GM12878 (cell line): Measurements from ENCODE around the gene FAM184B. TPM values are rescaled to one million over a fixed set of nuclear protein-coding genes. Genes with fewer than 3 reads are reported as not detected.

ENCODE experiments used
- BCL11A ChIP-seq: IDR thresholded peaks from 2 replicates; pipeline ENCODE4 v1.6.1; 2011; ENCODE audit warnings: low read depth, low read length
- BHLHE40 ChIP-seq, 2 experiments: fragments of 450-650 bp in 1 of 2; IDR thresholded peaks; 2 replicates each; pipeline ENCODE4 v1.6.1; 2011 to 2017; ENCODE audit warnings: low read depth in 2 of 2, borderline replicate concordance in 1 of 2, improper control_type of control experiment in 1 of 2, low read length in 1 of 2, mild to moderate bottlenecking in 1 of 2
- CBFB ChIP-seq: IDR thresholded peaks from 2 replicates; pipeline ENCODE4 v1.6.1; 2016; ENCODE audit warnings: antibody characterized with exemption, low read depth
- CEBPB ChIP-seq, 2 experiments: fragments of 150-350 bp in 1 of 2; IDR thresholded peaks; 2 replicates each; pipeline ENCODE4 v1.6.1; 2012 to 2014; ENCODE audit warnings: low read depth in 2 of 2, low read length in 2 of 2, borderline replicate concordance in 1 of 2, inconsistent platforms in 1 of 2
- EP300 ChIP-seq, 2 experiments: fragments of 150-350 bp in 1 of 2; IDR thresholded peaks; 2 replicates each; pipeline ENCODE4 v1.6.1; 2011 to 2012; ENCODE audit warnings: low read depth in 2 of 2, low read length in 2 of 2, borderline replicate concordance in 1 of 2, improper control_type of control experiment in 1 of 2, inconsistent platforms in 1 of 2; ENCODE audit not compliant: control insufficient read depth in 1 of 2
- HCFC1 ChIP-seq: fragments of 150-350 bp; IDR thresholded peaks from 2 replicates; pipeline ENCODE4 v1.6.1; 2014; ENCODE audit warnings: low read length
- IKZF2 ChIP-seq, 2 experiments: fragments of 450-650 bp; IDR thresholded peaks; 2 replicates each; pipeline ENCODE4 v1.6.1; 2017; ENCODE audit warnings: mild to moderate bottlenecking in 2 of 2, moderate library complexity in 2 of 2
- MTA2 ChIP-seq: fragments of 450-650 bp; IDR thresholded peaks from 2 replicates; pipeline ENCODE4 v1.6.1; 2016; ENCODE audit warnings: low read depth, mild to moderate bottlenecking, moderate library complexity
- NFYB ChIP-seq: IDR thresholded peaks from 2 replicates; pipeline ENCODE4 v1.6.1; 2011; ENCODE audit warnings: low read depth, mild to moderate bottlenecking, low read length, improper control_type of control experiment, moderate library complexity; ENCODE audit not compliant: insufficient read depth
- PAX8 ChIP-seq: fragments of 450-650 bp; IDR thresholded peaks from 2 replicates; pipeline ENCODE4 v1.6.1; 2017; ENCODE audit warnings: mild to moderate bottlenecking, moderate library complexity
- RAD21 ChIP-seq: IDR thresholded peaks from 2 replicates; pipeline ENCODE4 v1.6.1; 2011; ENCODE audit warnings: mild to moderate bottlenecking, low read depth, low read length, moderate library complexity; ENCODE audit not compliant: insufficient read depth
- RB1 ChIP-seq: fragments of 450-650 bp; formaldehyde crosslinking; IDR thresholded peaks from 2 replicates; pipeline ENCODE4 v1.6.1; 2017; ENCODE audit warnings: mild to moderate bottlenecking, borderline replicate concordance
- RELA ChIP-seq: fragments of 450-650 bp; IDR thresholded peaks from 2 replicates; pipeline ENCODE4 v1.8.0; 2014; ENCODE audit warnings: borderline replicate concordance; ENCODE audit not compliant: partially characterized antibody
- SP1 ChIP-seq: IDR thresholded peaks from one replicate; pipeline ENCODE4 v1.6.1; 2011; ENCODE audit warnings: low read depth, low read length
- STAT3 ChIP-seq: IDR thresholded peaks from 2 replicates; pipeline ENCODE4 v1.6.1; 2011; ENCODE audit warnings: low read depth, low read length, improper control_type of control experiment
- ZBTB40 ChIP-seq: fragments of 450-650 bp; IDR thresholded peaks from 2 replicates; pipeline ENCODE4 v1.6.1; 2016; ENCODE audit warnings: mild to moderate bottlenecking, moderate library complexity, borderline replicate concordance
- ZNF207 ChIP-seq: fragments of 450-650 bp; IDR thresholded peaks from 2 replicates; pipeline ENCODE4 v1.6.1; 2014; ENCODE audit warnings: antibody characterized with exemption, mild to moderate bottlenecking, borderline replicate concordance
- ZNF274 ChIP-seq: IDR thresholded peaks from one replicate; pipeline ENCODE4 v1.8.0; 2011; ENCODE audit not compliant: insufficient read length, insufficient read depth
- ZNF592 ChIP-seq: fragments of 450-650 bp; IDR thresholded peaks from 2 replicates; pipeline ENCODE4 v1.6.1; 2017; ENCODE audit warnings: mild to moderate bottlenecking, moderate library complexity
- polyA plus RNA-seq, 11 experiments: library from polyadenylated mRNA; depleted of rRNA in 4 of 11; unstranded in 6 of 11; stranded (reverse) in 5 of 11; fragments of >200 nt; fragmentation: Nextera tagmentation in 4 of 11; fragmentation: Illumina TruSeq in 1 of 11; extraction: Ambion mirVana in 4 of 11; extraction: Trizol in 1 of 11; gene quantifications; 1 replicate in 1 of 11; 2 replicates in 10 of 11; pipeline versions ENCODE4 v1.2.1 to v1.2.3, GENCODE V29; 2011 to 2016; ENCODE audit warnings: inconsistent platforms in 2 of 11, missing spikeins in 2 of 11, low read depth in 1 of 11
- total RNA-seq, 4 experiments: library from RNA; depleted of rRNA in 3 of 4; stranded (reverse); fragments of >200 nt in 3 of 4; fragmentation: Illumina TruSeq in 1 of 4; extraction: Trizol in 1 of 4; gene quantifications; 2 replicates each; pipeline versions ENCODE4 v1.2.1 to v1.2.3, GENCODE V29; 2013 to 2021
- TF ChIP-seq, protein P1 (sequence below): IDR thresholded peaks from 2 replicates; pipeline ENCODE4 v1.6.1; 2011; ENCODE audit warnings: low read depth, mild to moderate bottlenecking, low read length, moderate library complexity, borderline replicate concordance; ENCODE audit errors: extremely low read depth
- TF ChIP-seq, protein P2 (sequence below): IDR thresholded peaks from 2 replicates; pipeline ENCODE4 v1.6.1; 2012; ENCODE audit warnings: low read depth, low read length, improper control_type of control experiment

Gene FAM184B
- total and polyA plus RNA-seq, 10 of the 15 experiments (the other 5 are each of a cell fraction or from before 2014, with no cell fraction given), result under 0.01 TPM; not detected in 9

DNA sequence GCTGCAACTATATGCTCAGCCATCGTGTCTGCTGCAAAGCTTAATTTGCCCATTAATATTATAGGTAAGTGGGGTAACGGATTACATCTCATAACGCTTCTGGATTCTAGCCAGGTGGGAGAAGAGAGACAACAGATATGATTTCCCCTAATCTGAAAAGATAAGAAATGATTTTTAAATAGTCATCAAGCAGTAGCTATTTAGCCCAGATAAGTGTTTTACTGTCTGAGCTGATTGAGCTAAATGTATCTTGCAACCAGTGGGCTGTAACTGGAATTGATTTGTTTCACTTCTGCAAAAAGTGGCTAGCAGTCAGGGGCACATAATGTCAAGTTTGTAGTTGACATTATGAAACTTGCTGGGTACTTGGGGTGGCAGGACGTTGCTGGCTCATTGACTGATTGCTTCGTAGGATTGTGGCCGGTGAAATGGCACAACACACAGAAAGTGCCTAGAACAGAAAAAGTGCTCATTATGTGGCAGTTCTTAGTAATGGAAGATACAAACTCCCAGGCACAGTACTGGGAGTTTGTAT lies 185.9 kb downstream of the FAM184B start (continued):
- TF ChIP-seq HCFC1 (no peak), NFYB (no peak), PAX8 (no peak), IKZF2 (IDR thresholded peaks at IDR 0.05) (peak; percentile 71 to 84), CEBPB (IDR thresholded peaks at IDR 0.05; ENCODE audit: borderline replicate concordance in 1 of 2, low read depth in 2 of 2, low read length in 2 of 2) (no peak), ZNF592 (no peak), CBFB (no peak), BHLHE40 (IDR thresholded peaks at IDR 0.05; ENCODE audit: borderline replicate concordance in 1 of 2, low read depth in 2 of 2, low read length in 1 of 2) (0 out of 4 replicates have a peak, but pooled peaks of 1 of the 2 experiments have one; percentile 23), STAT3 (no peak), BCL11A (peak; percentile 76), ZNF207 (no peak), EP300 (IDR thresholded peaks at IDR 0.05; ENCODE audit: borderline replicate concordance in 1 of 2, control insufficient read depth in 1 of 2, low read depth in 2 of 2, low read length in 2 of 2) (peak in 1 of 2 experiments; percentile 63; a peak in 1 of 4 replicates), ZBTB40 (no peak), RAD21 (no peak), SP1 (peak; percentile 16), MTA2 (peak; percentile 85), ZNF274 (no peak), RB1 (no peak), RELA (no peak)
- TF ChIP-seq, protein P1, sequence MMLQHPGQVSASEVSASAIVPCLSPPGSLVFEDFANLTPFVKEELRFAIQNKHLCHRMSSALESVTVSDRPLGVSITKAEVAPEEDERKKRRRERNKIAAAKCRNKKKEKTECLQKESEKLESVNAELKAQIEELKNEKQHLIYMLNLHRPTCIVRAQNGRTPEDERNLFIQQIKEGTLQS, result no peak
- TF ChIP-seq, protein P2, sequence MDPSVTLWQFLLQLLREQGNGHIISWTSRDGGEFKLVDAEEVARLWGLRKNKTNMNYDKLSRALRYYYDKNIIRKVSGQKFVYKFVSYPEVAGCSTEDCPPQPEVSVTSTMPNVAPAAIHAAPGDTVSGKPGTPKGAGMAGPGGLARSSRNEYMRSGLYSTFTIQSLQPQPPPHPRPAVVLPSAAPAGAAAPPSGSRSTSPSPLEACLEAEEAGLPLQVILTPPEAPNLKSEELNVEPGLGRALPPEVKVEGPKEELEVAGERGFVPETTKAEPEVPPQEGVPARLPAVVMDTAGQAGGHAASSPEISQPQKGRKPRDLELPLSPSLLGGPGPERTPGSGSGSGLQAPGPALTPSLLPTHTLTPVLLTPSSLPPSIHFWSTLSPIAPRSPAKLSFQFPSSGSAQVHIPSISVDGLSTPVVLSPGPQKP, result no peak
